WTC11 (cell line): ENCODE measurements around the gene ADAP1.

Experiments
- ATF6 ChIP-seq: sonication (generic); formaldehyde crosslinking; IDR thresholded peaks from 2 replicates; pipeline ENCODE4 v1.8.1; 2023; ENCODE audit warnings: mild to moderate bottlenecking, missing genetic modification reagents
- CBFB ChIP-seq: sonication (generic); formaldehyde crosslinking; IDR thresholded peaks from 2 replicates; pipeline ENCODE4 v1.8.1; 2022; ENCODE audit warnings: mild to moderate bottlenecking, low read depth, missing genetic modification reagents
- CREB1 ChIP-seq: sonication (generic); formaldehyde crosslinking; IDR thresholded peaks from 2 replicates; pipeline ENCODE4 v1.8.0; 2023; ENCODE audit warnings: mild to moderate bottlenecking, missing genetic modification reagents
- CTCF ChIP-seq: fragments of 200-600 bp; IDR thresholded peaks from 2 replicates; pipeline ENCODE4 v1.8.0; 2022; ENCODE audit warnings: antibody characterized with exemption
- E2F1 ChIP-seq: sonication (generic); formaldehyde crosslinking; IDR thresholded peaks from 2 replicates; pipeline ENCODE4 v1.8.0; 2022; ENCODE audit warnings: mild to moderate bottlenecking, missing genetic modification reagents
- ESRRA ChIP-seq: sonication (generic); formaldehyde crosslinking; IDR thresholded peaks from 2 replicates; pipeline ENCODE4 v1.8.1; 2022; ENCODE audit warnings: mild to moderate bottlenecking, missing genetic modification reagents, borderline replicate concordance
- FOXP1 ChIP-seq: sonication (generic); formaldehyde crosslinking; IDR thresholded peaks from 2 replicates; pipeline ENCODE4 v1.8.0; 2022; ENCODE audit warnings: missing genetic modification reagents, mild to moderate bottlenecking, moderate library complexity, borderline replicate concordance
- GABPB1 ChIP-seq: sonication (generic); formaldehyde crosslinking; IDR thresholded peaks from 2 replicates; pipeline ENCODE4 v1.8.1; 2023; ENCODE audit warnings: mild to moderate bottlenecking, missing genetic modification reagents
- JUN ChIP-seq: sonication (generic); formaldehyde crosslinking; IDR thresholded peaks from 2 replicates; pipeline ENCODE4 v1.8.0; 2023; ENCODE audit warnings: mild to moderate bottlenecking, missing genetic modification reagents
- NFATC4 ChIP-seq: fragments of 250-450 bp; sonication (Bioruptor Pico); IDR thresholded peaks from 2 replicates; pipeline ENCODE4 v1.9.0; 2021; ENCODE audit warnings: mild to moderate bottlenecking
- SMAD3 ChIP-seq: sonication (generic); formaldehyde crosslinking; IDR thresholded peaks from 2 replicates; pipeline ENCODE4 v1.8.0; 2022; ENCODE audit warnings: missing genetic modification reagents, mild to moderate bottlenecking, borderline replicate concordance
- TEAD1 ChIP-seq: sonication (generic); formaldehyde crosslinking; IDR thresholded peaks from 2 replicates; pipeline ENCODE4 v1.8.0; 2022; ENCODE audit warnings: mild to moderate bottlenecking, missing genetic modification reagents
- ZNF232 ChIP-seq: sonication (generic); formaldehyde crosslinking; IDR thresholded peaks from 2 replicates; pipeline ENCODE4 v1.8.0; 2022; ENCODE audit warnings: mild to moderate bottlenecking, missing genetic modification reagents
- TF ChIP-seq, protein P1 (sequence below): sonication (generic); formaldehyde crosslinking; IDR thresholded peaks from 2 replicates; pipeline ENCODE4 v1.8.0; 2022; ENCODE audit warnings: missing genetic modification reagents

GRCh38 chr7:960269-960871 lies 5.9 kb upstream of the ADAP1 start:
- no peak for TF ChIP-seq ATF6 (CRISPR knock-in tag)
- no peak for TF ChIP-seq E2F1 (CRISPR knock-in tag)
- no peak for TF ChIP-seq ZNF232
- no peak for TF ChIP-seq TEAD1 (CRISPR knock-in tag)
- TF ChIP-seq CTCF = no peak
- TF ChIP-seq CBFB = no peak
- TF ChIP-seq NFATC4 (CRISPR knock-in tag) = no peak
- no peak for TF ChIP-seq SMAD3 (CRISPR knock-in tag)
- TF ChIP-seq, protein P1, sequence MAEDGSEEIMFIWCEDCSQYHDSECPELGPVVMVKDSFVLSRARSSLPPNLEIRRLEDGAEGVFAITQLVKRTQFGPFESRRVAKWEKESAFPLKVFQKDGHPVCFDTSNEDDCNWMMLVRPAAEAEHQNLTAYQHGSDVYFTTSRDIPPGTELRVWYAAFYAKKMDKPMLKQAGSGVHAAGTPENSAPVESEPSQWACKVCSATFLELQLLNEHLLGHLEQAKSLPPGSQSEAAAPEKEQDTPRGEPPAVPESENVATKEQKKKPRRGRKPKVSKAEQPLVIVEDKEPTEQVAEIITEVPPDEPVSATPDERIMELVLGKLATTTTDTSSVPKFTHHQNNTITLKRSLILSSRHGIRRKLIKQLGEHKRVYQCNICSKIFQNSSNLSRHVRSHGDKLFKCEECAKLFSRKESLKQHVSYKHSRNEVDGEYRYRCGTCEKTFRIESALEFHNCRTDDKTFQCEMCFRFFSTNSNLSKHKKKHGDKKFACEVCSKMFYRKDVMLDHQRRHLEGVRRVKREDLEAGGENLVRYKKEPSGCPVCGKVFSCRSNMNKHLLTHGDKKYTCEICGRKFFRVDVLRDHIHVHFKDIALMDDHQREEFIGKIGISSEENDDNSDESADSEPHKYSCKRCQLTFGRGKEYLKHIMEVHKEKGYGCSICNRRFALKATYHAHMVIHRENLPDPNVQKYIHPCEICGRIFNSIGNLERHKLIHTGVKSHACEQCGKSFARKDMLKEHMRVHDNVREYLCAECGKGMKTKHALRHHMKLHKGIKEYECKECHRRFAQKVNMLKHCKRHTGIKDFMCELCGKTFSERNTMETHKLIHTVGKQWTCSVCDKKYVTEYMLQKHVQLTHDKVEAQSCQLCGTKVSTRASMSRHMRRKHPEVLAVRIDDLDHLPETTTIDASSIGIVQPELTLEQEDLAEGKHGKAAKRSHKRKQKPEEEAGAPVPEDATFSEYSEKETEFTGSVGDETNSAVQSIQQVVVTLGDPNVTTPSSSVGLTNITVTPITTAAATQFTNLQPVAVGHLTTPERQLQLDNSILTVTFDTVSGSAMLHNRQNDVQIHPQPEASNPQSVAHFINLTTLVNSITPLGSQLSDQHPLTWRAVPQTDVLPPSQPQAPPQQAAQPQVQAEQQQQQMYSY (CRISPR knock-in tag) = no peak
- no peak for TF ChIP-seq FOXP1 (CRISPR knock-in tag)
- TF ChIP-seq ESRRA (CRISPR knock-in tag) = no peak
- TF ChIP-seq JUN = no peak
- TF ChIP-seq CREB1 (CRISPR knock-in tag) = no peak
- TF ChIP-seq GABPB1 = 0 out of 2 replicates have a peak, but pooled peaks have one; percentile 30
